ENCODE results near the gene GRM2.

GRM2 gene

DNA sequence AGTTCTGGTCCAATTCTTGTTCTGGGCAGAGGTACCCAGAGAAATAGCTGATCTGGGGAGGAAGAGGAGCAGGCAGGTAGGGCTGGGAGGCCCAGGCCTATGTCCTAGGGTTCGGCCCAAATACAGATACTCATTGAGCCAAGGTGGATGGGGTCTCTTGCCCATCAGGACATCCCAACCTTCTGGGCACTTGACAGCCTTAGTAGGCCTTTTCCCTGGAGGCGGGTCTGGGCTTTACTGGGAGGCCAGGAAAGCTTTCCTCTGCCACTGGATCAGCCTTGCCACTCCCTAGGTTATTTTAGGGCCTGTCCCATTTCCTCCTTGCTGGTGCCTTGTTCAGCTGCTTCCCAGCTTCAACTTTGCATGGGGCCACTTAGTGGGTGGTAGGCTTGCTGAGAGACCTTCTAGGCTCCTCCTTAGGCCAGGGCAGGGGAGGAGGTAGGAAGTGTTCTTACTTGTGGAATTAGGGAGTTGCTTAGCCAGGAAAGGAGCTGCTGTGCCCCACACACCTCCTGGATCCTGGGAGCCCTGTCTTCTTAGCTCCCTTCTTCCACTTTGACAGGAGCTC lies 26.1 kb upstream of the GRM2 start:
- DNase-seq (ENCODE audit: low read depth), result no peak

DNA sequence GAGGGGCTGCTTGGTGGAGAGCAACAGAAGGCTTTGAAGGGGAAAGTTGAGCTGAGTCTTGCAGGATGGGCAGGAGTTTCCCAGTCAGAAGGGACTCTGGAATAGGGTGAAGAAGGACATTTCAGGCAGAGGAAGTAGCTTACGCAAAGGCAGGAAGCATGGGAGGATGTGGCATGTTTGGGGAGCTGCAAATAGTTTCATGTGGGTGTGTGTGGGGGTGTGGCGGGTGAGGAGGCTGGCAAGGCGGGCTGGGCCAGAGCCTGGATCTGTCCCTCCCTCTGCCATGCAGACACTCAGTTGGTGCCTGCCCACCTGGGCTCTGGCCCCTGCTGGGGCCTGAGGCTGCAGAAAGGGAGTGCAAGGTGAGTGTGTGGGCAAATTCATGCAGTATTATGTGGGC lies 25.4 kb upstream of the GRM2 start:
- DNase-seq (ENCODE audit: low read depth), result no peak

DNA sequence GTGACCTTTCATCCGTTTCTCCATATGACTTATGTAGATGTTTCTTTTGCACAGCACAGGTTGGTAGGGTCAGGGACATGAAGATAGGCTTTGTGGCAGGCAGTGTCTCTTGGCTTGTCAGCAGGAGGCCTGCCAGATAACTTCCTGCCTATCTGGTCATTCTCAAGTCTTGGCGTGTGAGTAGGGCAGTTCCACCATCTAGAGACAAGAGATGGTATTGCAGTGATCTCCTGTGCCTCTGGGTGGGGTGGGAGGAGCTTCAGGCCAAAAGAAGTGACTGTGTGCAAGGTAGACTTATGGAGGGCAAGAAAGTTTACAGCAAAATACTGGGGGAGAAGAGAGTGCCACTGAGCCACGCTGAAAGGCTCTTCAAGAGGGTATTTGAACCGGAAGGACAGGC lies 24.8 kb upstream of the GRM2 start:
- DNase-seq (ENCODE audit: low read depth), result peak; percentile 59

DNA sequence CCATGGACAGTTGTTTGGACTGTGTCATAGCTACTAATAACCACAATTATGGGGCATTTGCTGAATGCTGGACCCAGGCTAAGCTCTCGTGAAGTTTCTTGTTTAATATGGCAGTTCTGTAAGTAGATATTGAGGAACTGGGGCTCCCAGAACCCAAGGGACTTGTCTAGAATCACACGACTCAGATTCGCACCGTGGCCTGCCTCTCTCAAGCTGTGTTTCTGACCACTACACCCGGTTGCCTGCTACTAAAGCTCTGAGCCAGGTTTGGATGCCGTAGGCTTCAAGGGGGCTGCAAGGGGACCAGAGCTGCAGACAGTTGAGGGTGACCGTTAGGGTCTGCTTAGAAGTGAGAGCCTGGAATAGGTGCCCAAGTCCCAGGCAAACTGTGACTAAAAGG lies 24.3 kb upstream of the GRM2 start:
- DNase-seq (ENCODE audit: low read depth), result no peak

DNA sequence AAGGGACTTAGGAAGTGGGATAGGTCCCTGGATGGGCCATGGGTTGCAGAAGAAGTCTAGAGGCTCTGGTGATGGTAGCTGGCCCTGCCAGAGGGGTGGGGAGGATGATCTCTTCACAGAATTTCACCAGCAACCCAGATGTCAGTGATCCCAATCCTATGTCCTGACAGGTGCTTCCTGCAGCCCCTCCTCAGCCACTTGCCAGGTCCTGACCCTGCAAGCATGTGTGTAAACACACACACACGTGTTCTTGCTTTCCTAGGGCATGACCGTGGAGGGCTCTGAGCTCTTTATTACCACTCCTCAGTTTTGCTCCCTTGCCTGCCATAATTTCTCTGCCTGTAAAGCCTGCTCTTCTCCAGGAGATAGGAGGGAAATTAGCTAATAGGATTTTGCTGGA lies 23.3 kb upstream of the GRM2 start:
- DNase-seq (ENCODE audit: low read depth), result no peak

DNA sequence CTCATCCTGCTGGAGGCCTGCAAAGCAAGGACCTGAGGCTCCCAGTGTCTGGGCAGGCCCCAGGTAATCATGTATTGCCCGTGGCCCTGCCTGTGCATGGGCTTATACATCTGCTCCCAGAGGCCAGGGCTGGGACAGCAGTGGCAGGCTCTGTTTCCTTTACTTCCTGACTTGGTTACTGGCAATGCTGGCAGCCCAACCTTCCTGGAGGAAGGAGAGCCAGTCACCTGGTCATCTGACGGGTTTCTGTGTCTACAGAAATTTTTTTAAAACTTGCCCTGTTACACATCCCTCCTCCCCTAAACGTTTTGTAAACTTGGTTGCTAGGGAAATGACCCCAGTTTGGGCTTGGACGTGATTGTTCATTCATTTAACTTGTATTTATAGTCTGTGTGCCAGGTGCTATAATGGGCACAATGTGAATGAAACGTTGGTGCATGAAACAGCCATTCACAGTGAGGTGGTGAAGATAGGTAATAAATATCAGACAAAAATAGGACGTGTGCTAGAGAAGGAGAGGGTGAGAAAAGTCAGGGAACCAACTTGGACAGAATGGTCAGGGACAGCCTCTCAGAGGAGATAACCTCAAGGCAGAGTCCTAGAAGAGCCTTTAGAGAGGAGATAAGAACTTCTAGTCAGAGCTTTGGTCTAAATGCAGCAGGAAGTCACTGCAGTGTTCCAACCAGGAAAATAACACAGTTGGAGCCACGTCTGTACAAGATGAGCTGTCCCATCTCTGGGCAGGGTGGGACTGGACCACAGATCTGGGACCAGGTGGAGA lies 21.7 kb upstream of the GRM2 start:
- DNase-seq (ENCODE audit: low read depth), result no peak

DNA sequence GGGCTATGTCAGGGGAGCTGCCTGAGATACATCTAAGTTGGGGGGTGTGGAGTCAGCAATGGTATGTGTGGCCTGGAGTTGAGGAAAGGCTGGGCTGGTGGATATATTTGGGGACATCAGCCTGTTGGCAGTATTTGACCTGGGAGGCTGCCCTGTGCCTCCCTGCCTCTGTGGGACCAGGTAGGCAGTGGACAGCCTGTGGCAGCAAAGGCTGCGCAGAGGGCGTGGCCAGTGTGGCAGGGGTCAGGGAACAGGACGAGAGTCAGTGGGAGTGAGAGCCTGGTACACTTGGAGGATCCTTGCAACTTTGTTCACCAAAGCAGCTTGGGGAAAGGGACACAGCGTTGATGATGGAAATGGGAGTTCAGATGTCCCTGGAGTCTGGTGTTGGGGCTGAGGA lies 20.8 kb upstream of the GRM2 start:
- no peak for DNase-seq (ENCODE audit: low read depth)

DNA sequence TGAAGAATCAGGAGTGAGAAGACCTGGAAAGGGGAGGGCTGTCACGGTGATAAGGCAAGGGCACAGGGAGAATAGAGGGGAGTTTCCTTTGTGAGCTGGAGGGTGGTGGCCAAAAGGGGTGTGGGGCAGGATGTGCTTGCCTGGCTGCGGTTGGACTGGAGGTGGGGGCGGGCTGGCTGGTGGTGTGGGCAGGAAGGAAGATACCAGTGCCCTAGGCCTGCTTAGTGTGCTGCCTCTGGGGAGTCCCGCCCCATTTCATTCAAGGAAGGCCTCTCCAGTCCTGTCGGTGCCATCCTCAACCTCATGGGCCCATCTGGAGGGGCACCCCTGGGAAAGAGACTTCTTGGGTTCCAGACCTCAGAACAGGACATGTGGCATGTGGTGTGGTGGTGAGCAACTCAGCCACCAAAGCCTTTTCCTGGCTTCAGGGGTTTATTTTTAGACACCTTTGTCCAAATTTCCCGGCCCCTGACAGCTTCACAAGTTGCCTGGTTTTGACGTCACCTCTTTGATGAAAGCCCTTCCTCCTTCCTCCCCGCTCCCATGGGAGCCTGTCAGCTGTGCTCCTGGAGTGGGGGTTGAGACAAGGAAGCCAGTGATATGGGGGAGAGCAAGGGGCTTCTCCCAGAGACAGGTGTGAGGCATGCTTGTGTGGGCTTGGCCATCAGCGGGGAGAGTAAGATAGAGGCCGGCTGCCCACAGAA lies 20.2 kb upstream of the GRM2 start:
- DNase-seq (ENCODE audit: low read depth), result peak; percentile 71

DNA sequence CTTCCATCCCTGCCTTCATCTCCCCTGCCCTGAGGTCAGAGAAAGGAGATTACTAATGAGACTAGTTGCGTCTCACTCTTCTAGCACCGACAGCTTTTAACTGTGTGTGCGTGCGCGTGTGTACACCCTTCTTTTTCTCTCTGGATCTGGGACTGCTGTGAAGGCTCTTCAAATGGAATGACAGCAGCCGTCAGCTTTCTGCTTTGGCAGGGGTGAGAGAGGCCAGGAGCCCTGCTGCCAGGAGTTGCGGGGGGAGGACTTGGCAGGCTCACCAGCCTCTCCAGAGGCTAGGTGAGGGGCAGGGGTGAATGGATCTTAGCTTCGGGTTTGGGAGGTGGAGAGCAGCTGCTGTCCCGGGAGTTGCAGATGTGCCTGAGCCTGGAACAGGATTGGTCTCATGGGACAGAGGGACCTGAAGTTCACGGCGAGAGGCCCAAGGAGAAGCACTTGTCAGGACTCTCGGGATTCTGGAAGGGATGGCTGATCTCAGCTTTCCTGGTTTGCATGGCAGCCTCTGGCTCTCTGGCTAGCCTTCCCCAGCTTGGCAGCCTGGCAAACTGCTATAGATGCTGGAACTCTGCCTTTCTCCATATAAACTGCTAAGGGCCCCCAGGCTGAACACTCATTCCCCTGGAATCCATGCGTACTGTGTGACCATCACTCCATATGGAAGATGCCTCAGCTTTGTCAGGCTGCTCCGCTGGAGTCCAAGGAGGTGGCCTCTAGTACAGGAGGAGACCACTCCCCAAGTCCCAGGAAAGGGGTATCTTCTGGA lies 19.2 kb upstream of the GRM2 start:
- no peak for DNase-seq (ENCODE audit: low read depth)

DNA sequence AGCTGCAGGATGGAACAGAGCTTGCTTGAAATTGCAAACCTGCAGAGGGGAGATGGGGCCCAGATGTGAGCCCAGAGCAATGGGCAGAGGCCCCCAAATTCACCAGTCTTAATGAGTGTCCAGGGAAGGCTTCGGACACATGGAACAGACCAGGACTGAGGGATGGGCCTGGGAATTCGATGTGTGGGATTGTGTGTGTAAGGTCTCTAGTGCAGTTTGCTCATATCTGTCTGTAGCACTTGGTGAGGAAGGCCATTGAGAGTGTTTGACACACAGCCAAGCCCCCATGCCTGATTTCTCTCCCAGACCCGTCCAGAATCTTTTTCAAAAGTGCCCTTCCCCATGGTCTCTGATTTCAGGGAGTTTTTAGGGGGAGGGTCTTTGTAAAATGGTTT lies 18.7 kb upstream of the GRM2 start:
- no peak for DNase-seq (ENCODE audit: low read depth)

DNA sequence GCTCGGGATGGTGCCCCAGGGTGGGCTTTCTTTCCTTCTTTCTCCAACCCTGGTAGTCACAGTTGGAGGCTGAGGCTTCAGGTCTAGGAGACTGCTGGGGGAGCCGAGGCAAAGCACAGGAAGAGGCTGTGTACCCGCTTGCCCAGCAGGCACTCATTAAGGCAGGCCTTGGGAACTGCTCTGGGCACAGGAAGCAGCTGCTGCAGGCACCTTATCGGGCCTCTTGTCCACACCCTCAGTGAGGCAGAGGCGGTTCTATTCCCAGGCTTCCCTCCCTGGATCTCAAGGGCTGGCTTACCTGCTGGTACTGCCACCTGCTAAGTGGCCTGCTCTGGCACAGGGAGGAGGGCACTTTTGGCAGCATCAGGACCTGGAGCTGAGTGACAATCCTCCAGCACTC lies 15.8 kb upstream of the GRM2 start:
- no peak for DNase-seq (ENCODE audit: low read depth)

DNA sequence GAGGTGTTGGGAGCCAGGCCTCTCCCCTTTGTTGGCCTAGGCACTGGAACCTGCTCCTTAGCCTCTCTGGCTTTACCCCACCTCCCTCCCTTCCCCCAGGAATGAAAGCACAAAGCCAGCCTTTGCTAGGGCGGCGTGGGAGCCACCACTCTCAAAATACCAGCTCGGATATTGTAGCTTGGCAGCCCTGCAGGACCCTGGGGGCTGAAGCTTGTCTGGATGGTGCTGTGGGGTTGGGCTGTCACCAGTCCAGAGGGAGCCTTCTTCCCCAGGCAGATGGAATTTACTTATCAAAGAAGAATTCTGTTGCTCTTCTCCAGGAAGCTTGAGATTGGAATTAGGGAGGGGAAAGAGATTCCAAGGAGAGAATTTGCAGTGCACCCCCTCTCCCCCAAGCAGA lies 14.9 kb upstream of the GRM2 start:
- no peak for DNase-seq (ENCODE audit: low read depth)

DNA sequence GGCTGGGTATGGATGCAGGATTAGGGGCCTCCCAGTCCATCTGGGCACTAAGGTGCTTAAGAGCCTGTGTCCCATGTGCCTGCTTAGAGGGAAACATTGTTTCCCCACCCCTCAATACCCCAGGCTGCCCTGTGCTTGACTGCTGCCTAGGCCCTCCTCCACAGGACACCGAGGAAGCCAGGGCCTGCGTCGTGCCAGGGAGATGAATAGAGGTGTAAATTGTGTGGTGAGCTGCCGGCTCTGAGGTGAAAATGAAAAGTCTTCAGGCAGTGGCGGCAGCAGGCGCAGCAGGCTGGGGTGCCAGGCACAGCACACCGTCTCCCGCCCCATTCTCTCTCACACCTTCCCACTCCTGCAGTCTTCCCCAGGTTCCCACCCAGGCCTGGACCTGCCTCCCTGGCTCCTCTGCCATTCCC lies 13.9 kb upstream of the GRM2 start:
- DNase-seq (ENCODE audit: low read depth), result no peak

DNA sequence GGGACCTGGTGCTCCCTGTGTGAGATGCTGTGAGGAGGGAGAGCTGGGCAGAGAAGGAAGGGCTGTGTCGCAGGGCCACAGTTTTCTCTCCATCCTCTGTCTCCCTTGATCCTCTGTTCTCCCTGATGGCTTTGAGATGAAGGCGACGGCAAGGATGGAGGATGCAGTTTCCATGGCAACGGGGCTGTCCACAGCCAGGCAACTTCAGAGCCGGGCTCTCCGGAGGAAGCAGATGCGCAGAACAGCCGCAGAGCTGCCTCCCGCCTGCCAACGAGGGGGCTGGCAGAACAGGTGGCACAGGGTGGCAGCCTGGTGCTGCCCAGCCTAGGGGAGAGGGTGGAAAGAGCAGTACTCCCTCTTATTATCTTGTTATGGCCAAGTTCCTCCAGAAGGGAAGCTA lies 9.9 kb upstream of the GRM2 start:
- no peak for DNase-seq (ENCODE audit: low read depth)

DNA sequence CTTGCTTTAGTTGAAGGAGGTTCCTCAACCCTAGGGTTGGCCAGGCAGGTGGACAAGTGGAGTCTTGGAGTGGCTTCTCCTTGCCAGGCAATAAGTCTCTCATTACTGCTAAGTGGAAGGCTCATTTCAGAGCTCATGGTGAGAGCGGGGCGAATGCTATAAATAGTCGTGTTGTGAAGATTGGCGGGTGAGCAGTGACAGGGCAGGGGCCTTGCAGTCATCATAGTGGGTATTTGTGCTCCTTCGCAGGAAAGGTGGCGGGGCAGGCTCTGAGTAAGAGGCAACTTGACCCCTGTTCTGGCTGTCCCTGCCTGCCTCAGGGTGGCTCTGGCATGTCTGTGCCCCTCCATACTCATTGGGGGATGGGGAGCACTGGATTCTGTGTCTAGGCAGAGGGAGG lies 8.7 kb upstream of the GRM2 start:
- DNase-seq (ENCODE audit: low read depth), result no peak

DNA sequence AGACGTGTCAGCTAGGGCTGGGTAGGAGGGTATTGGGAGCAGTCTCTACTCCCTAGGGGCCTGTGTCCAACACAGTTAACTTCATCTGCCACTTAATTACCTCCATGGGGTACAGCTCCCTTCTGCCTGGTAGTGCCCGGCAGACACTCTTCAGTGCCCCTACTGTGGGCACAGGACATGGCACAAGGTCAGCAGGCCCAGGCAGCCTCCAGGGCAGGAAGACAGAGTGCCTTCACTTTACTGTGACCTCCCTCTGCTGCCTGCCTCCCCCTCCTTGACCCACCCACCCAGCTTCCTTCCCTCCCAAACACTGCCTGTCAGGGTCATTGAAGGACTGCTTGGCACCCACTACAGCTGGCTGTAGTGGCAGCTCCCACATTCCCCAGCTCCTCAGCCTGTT lies 6.5 kb upstream of the GRM2 start:
- no peak for DNase-seq (ENCODE audit: low read depth)

DNA sequence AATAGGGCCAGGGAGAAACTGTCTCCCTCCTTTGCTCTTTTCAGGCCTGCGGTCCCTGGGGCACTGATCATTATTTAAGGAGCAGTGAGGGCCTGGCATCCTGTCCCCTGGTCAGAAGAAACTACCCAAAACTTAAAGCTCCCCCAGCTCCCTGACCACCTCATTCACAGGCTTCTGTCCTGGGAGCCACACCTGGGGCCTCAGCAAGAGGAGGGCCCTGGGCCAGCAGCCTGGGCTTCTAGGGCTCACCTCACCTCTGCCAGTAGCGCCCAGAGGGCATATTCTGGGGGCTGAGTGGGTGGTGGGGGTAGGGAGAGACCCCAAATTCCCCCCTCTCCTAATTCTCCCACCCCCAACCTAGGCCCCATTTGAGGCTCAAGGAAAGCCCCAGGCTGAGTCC lies 4.7 kb upstream of the GRM2 start:
- DNase-seq (ENCODE audit: low read depth), result no peak

DNA sequence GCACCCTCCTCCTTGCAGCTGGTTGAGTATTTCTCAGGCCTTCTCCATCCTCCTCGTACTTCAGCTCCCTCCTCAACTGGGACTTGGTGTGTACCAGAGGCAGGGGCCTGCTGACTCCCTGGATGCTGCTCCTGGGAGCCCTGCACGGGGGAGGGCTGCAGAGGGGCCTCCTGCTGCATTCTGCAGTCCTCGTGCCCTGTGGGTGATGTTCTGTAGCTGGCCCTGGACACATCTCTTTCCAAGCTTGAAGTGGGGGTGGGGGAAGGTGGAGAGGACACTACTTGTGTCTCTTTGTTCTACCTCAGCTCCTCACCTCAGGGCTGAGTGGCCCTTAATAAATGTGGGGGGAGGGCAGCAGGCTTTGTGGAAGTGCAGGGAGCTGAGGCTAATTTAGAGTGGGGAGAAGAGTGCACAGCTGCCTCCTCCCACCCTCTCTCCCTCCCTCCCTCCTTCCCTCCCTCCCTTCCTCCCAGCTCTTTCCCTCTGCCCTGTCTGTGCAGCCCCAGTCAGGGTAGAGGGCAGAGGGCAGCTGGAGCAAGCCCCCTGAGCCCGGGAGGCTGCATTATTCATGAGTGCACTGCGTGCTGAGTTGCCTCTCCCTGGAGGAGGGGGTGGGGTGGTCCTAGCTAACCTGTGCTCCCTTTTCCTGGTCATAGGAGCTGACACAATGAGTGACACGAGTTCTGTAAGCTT lies 3.7 kb upstream of the GRM2 start:
- no peak for DNase-seq (ENCODE audit: low read depth)

DNA sequence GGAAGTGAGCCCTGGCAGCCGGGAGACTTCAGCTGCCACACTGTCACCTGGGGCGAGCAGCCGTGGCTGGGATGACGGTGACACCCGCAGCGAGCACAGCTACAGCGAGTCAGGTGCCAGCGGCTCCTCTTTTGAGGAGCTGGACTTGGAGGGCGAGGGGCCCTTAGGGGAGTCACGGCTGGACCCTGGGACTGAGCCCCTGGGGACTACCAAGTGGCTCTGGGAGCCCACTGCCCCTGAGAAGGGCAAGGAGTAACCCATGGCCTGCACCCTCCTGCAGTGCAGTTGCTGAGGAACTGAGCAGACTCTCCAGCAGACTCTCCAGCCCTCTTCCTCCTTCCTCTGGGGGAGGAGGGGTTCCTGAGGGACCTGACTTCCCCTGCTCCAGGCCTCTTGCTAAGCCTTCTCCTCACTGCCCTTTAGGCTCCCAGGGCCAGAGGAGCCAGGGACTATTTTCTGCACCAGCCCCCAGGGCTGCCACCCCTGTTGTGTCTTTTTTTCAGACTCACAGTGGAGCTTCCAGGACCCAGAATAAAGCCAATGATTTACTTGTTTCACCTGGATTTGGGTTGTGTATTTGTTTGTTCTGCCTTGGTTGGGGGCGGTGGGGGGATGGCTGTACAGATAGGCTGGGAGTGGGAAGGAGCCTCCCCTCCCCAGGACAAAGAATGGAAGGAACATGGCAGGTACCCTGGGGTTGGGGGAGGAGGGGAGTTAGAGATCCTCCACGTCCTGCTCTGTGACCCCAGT lies 2.9 kb upstream of the GRM2 start:
- DNase-seq (ENCODE audit: low read depth), result no peak

DNA sequence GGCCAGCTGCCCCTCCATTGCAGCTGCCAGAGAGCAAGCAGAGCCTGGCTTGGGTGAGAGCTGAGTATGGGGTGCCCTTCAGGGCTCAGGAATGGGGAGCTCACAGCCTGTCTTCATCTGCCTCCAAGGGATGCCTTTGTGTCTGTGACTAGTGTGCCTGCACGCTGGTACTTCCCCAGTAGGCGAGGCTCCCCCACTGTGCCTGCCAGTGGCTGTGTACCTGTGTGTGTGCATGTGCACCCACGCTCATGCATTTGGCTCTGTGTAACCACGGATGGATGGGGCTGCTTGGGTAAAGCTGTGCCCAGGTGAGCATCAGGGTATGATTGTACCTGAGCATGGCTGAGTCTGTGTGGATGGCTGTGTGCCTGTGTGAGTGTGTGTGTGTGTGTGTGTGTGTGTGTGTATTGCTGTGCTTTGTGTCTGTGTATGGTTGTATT lies 2.3 kb upstream of the GRM2 start:
- DNase-seq (ENCODE audit: low read depth), result no peak

DNA sequence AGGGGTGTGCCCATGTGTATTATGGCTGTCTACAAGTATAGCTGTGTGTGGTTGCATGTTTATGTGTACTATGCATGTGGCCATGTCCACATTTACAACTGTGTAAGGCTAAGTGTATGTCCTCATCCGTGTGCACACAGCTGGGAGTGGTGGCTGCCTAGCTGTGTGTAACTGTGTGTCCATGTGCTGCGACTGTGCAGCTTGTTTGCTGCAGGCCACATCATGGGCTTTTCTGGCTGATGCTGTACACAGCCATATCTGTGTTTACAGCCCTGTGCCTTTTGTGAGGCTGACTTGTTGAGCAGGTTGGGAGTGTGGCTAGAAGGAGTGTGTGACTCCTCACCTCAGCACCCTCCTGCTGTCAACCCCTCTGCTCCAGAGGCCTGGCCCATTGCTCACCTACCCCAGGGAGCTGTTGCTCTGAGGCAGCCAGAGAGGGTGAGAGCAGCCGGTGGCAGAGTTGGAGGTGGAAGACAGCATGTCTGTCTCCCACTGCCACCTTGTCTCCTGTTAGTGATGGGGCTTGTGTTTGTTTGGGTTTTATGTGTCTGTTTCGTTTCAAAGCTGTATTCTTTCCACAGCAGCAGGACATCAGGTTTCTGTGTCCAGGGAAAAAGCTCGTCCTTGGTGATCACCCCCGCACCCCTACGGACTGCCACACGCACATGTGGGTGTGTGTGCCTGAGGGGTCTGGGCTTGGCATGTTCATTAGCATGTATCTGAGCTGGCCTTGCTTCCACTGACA lies 1.4 kb upstream of the GRM2 start:
- no peak for DNase-seq (ENCODE audit: low read depth)
